Activated naive CD8-positive, alpha-beta T cell (primary cell): ENCODE data around the gene ISLR.

Source experiments
- H3K27ac Mint-ChIP-seq: one replicate; pipeline ENCODE4 v1.8.0; 2021; ENCODE audit warnings: mixed read lengths
- H3K27me3 Mint-ChIP-seq: one replicate; pipeline ENCODE4 v1.8.0; 2021; ENCODE audit warnings: mixed read lengths
- H3K36me3 Mint-ChIP-seq: one replicate; pipeline ENCODE4 v1.8.0; 2021; ENCODE audit warnings: mixed read lengths
- H3K4me1 Mint-ChIP-seq: one replicate; pipeline ENCODE4 v1.8.0; 2021; ENCODE audit warnings: low read depth, mixed read lengths
- H3K4me3 Mint-ChIP-seq: one replicate; pipeline ENCODE4 v1.8.0; 2021; ENCODE audit warnings: mild to moderate bottlenecking, mixed read lengths
- H3K9me3 Mint-ChIP-seq: one replicate; pipeline ENCODE4 v1.8.0; 2021; ENCODE audit warnings: low read depth, mixed read lengths

ISLR gene

GRCh38 chr15:74173380-74174218 is at the start of gene ISLR:
ISLR (plus strand) TSS chr15:74173710; CDS start chr15:74174859, 1,149 bp downstream.
- Mint-ChIP-seq H3K27ac (no peak within 1 kb of the TSS), H3K4me3 (no peak within 1 kb of the TSS), H3K9me3 (no peaks in the 10 kb centered on the region), H3K36me3 (no peaks in the 10 kb centered on the region), H3K4me1 (no peaks in the 10 kb centered on the region), H3K27me3 (no peaks in the 10 kb centered on the region)

GRCh38 chr15:74124196-74124595 is 49.3 kb upstream of the ISLR start:
- Mint-ChIP-seq H3K4me3 (no peak overlapping the region), H3K36me3 (no peaks in the 10 kb centered on the region)

GRCh38 chr15:74124759-74125158 is 48.8 kb upstream of the ISLR start:
- Mint-ChIP-seq H3K27ac (no peak overlapping the region), H3K4me3 (no peak overlapping the region), H3K36me3 (no peaks in the 10 kb centered on the region), H3K27me3 (peaks cover 21% of the 10 kb centered on the region), H3K9me3 (no peaks in the 10 kb centered on the region), H3K4me1 (peaks cover 23% of the 10 kb centered on the region)

More at GRCh38 chr15:74124196-74124595, 49.3 kb upstream of the ISLR start:
- no peaks in the 10 kb centered on the region for H3K9me3 Mint-ChIP-seq
- H3K27me3 Mint-ChIP-seq = peaks cover 17% of the 10 kb centered on the region
- no peak overlapping the region for H3K27ac Mint-ChIP-seq
- peaks cover 18% of the 10 kb centered on the region for H3K4me1 Mint-ChIP-seq

- Mint-ChIP-seq H3K9me3 (no peaks in the 10 kb centered on the region), H3K4me1 (peaks cover 32% of the 10 kb centered on the region), H3K36me3 (no peaks in the 10 kb centered on the region), H3K27ac (no peak overlapping the region), H3K4me3 (peak overlapping the region; percentile 71), H3K27me3 (peaks cover 34% of the 10 kb centered on the region)
Measured at GRCh38 chr15:74127255-74127953, 46.1 kb upstream of the ISLR start.

GRCh38 chr15:74127954-74128784 is 45.3 kb upstream of the ISLR start:
- no peaks in the 10 kb centered on the region for H3K36me3 Mint-ChIP-seq
- H3K27me3 Mint-ChIP-seq = peaks cover 34% of the 10 kb centered on the region
- no peak overlapping the region for H3K27ac Mint-ChIP-seq
- H3K4me1 Mint-ChIP-seq = peaks cover 32% of the 10 kb centered on the region
- H3K9me3 Mint-ChIP-seq = no peaks in the 10 kb centered on the region
- peak overlapping the region; percentile 71 for H3K4me3 Mint-ChIP-seq

- H3K9me3 Mint-ChIP-seq = no peaks in the 10 kb centered on the region
- H3K27me3 Mint-ChIP-seq = peaks cover 34% of the 10 kb centered on the region
- no peaks in the 10 kb centered on the region for H3K36me3 Mint-ChIP-seq
- H3K4me1 Mint-ChIP-seq = peaks cover 32% of the 10 kb centered on the region
- H3K27ac Mint-ChIP-seq = no peak overlapping the region
- peak overlapping the region; percentile 56 for H3K4me3 Mint-ChIP-seq
Measured at GRCh38 chr15:74128785-74129585, 44.5 kb upstream of the ISLR start.

- no peaks in the 10 kb centered on the region for H3K36me3 Mint-ChIP-seq
- H3K4me3 Mint-ChIP-seq = peak overlapping the region; percentile 54
- H3K27ac Mint-ChIP-seq = no peak overlapping the region
Measured at GRCh38 chr15:74129586-74130154, 43.8 kb upstream of the ISLR start.

GRCh38 chr15:74130155-74130848 is 43.2 kb upstream of the ISLR start, which contains the start of gene ISLR2:
ISLR2 (plus strand) TSS chr15:74130586; CDS start chr15:74132755, 2,169 bp downstream.
- Mint-ChIP-seq H3K27me3 (peaks cover 36% of the 10 kb centered on the region), H3K4me1 (peaks cover 40% of the 10 kb centered on the region), H3K4me3 (peak within 1 kb of the TSS; percentile 54), H3K27ac (no peak within 1 kb of the TSS), H3K36me3 (no peaks in the 10 kb centered on the region), H3K9me3 (no peaks in the 10 kb centered on the region)

More at GRCh38 chr15:74129586-74130154, 43.8 kb upstream of the ISLR start:
- Mint-ChIP-seq H3K4me1 (peaks cover 35% of the 10 kb centered on the region), H3K9me3 (no peaks in the 10 kb centered on the region), H3K27me3 (peaks cover 33% of the 10 kb centered on the region)

- no peaks in the 10 kb centered on the region for H3K9me3 Mint-ChIP-seq
- peaks cover 43% of the 10 kb centered on the region for H3K4me1 Mint-ChIP-seq
- no peak overlapping the region for H3K27ac Mint-ChIP-seq
- H3K27me3 Mint-ChIP-seq = peaks cover 33% of the 10 kb centered on the region
- H3K4me3 Mint-ChIP-seq = no peak overlapping the region
- H3K36me3 Mint-ChIP-seq = no peaks in the 10 kb centered on the region
Measured at GRCh38 chr15:74130849-74131627, 42.5 kb upstream of the ISLR start.

- Mint-ChIP-seq H3K4me3 (peak overlapping the region; percentile 21), H3K9me3 (no peaks in the 10 kb centered on the region), H3K36me3 (no peaks in the 10 kb centered on the region), H3K27ac (no peak overlapping the region), H3K4me1 (peaks cover 46% of the 10 kb centered on the region), H3K27me3 (peaks cover 34% of the 10 kb centered on the region)
Measured at GRCh38 chr15:74131628-74132413, 41.7 kb upstream of the ISLR start.

GRCh38 chr15:74132681-74133651 is 40.5 kb upstream of the ISLR start:
- Mint-ChIP-seq H3K27me3 (peaks cover 36% of the 10 kb centered on the region), H3K9me3 (no peaks in the 10 kb centered on the region), H3K4me1 (peaks cover 48% of the 10 kb centered on the region), H3K36me3 (no peaks in the 10 kb centered on the region), H3K27ac (peak overlapping the region; percentile 28), H3K4me3 (no peak overlapping the region)
